GM18951 (cell line): ENCODE measurements around the gene PMF1.

Experiments used
- POLR2A ChIP-seq: IDR thresholded peaks from 4 replicates; pipeline ENCODE4 v1.6.1; 2011; ENCODE audit warnings: mild to moderate bottlenecking; ENCODE audit not compliant: insufficient read length, insufficient read depth; ENCODE audit errors: extremely low read depth
- in situ Hi-C: fragments of 300-500 bp; cut with MboI; formaldehyde crosslinking; loops from one replicate; pipeline ENCODE4 v1.12.0; 2022; ENCODE audit warnings: low sequenced_read_pairs, mixed read lengths, inconsistent platforms; ENCODE audit not compliant: unreplicated experiment

PMF1 gene

GRCh38 chr1:156191292-156191964, 21.4 kb upstream of the PMF1 start:
- in situ Hi-C loops, result no loop called here
- TF ChIP-seq POLR2A, result no peak

- no peak for TF ChIP-seq POLR2A
- in situ Hi-C loops, result no loop called here
These were observed 19.7 kb upstream of the PMF1 start for GRCh38 chr1:156193208-156193487.

GRCh38 chr1:156193488-156194299, 19.1 kb upstream of the PMF1 start, which contains the start of gene SLC25A44:
Gene SLC25A44 (plus strand): TSS chr1:156194104. CDS start chr1:156199848, 5,744 bp downstream.
- TF ChIP-seq POLR2A, result peak; percentile 85
- in situ Hi-C loops, result no loop called here

GRCh38 chr1:156194300-156194652, 18.5 kb upstream of the PMF1 start:
- TF ChIP-seq POLR2A, result no peak

GRCh38 chr1:156195853-156196252, 17.0 kb upstream of the PMF1 start:
- no peak for TF ChIP-seq POLR2A
- in situ Hi-C loops, result no loop called here

More at GRCh38 chr1:156194300-156194652, 18.5 kb upstream of the PMF1 start:
- in situ Hi-C loops, result no loop called here

- in situ Hi-C loops, result no loop called here
- no peak for TF ChIP-seq POLR2A
These were observed 16.4 kb upstream of the PMF1 start for GRCh38 chr1:156196445-156196844.

GRCh38 chr1:156198831-156199349, 13.9 kb upstream of the PMF1 start:
- TF ChIP-seq POLR2A, result no peak
- in situ Hi-C loops, result no loop called here

- in situ Hi-C loops, result no loop called here
- TF ChIP-seq POLR2A, result no peak
These were observed 12.8 kb upstream of the PMF1 start for GRCh38 chr1:156200044-156200443.

- no peak for TF ChIP-seq POLR2A
These were observed 9.5 kb upstream of the PMF1 start for GRCh38 chr1:156203331-156203730.

GRCh38 chr1:156204686-156205085, 8.1 kb upstream of the PMF1 start:
- in situ Hi-C loops, result no loop called here

More at GRCh38 chr1:156203331-156203730, 9.5 kb upstream of the PMF1 start:
- in situ Hi-C loops, result no loop called here

GRCh38 chr1:156211243-156211642, 1.6 kb upstream of the PMF1 start:
- no peak for TF ChIP-seq POLR2A
- in situ Hi-C loops, result no loop called here

More at GRCh38 chr1:156204686-156205085, 8.1 kb upstream of the PMF1 start:
- TF ChIP-seq POLR2A, result no peak

GRCh38 chr1:156212130-156212529, 677 bp upstream of the PMF1 start:
- in situ Hi-C loops, result no loop called here
- no peak for TF ChIP-seq POLR2A

- in situ Hi-C loops, result no loop called here
- TF ChIP-seq POLR2A, result no peak
These were observed 798 bp downstream of the PMF1 start for GRCh38 chr1:156213644-156213966.
